Mesenchymal stem cell (in vitro differentiated cells and primary cell): ENCODE data around the gene SSBP4.

Source experiments
- DNase-seq: peaks from one replicate; pipeline ENCODE4 v3.0.0-alpha.2; 2013
- H2AFZ ChIP-seq: one replicate; pipeline ENCODE4 v1.6.1; 2013; ENCODE audit warnings: low read depth, mild to moderate bottlenecking, control low read depth, inconsistent platforms, low read length, moderate library complexity
- H2AK5ac ChIP-seq: 2 replicates; pipeline ENCODE4 v1.6.1; 2013; ENCODE audit warnings: low read length, moderate library complexity, mild to moderate bottlenecking, inconsistent platforms; ENCODE audit not compliant: severe bottlenecking
- H2BK120ac ChIP-seq: one replicate; pipeline ENCODE4 v1.6.1; 2013; ENCODE audit warnings: low read depth, mild to moderate bottlenecking, inconsistent platforms, low read length, moderate library complexity
- H2BK12ac ChIP-seq, 2 experiments: one replicate each; pipeline ENCODE4 v1.6.1; 2013; ENCODE audit warnings: inconsistent platforms in 2 of 2, low read length in 2 of 2, mild to moderate bottlenecking in 2 of 2, moderate library complexity in 2 of 2, control low read depth in 1 of 2
- H2BK15ac ChIP-seq: one replicate; pipeline ENCODE4 v1.6.1; 2013; ENCODE audit warnings: mild to moderate bottlenecking, low read depth, inconsistent platforms; ENCODE audit not compliant: poor library complexity, severe bottlenecking
- H2BK5ac ChIP-seq: 2 replicates; pipeline ENCODE4 v1.6.1; 2013; ENCODE audit warnings: low read depth, mild to moderate bottlenecking, low read length, control low read depth, inconsistent platforms; ENCODE audit not compliant: poor library complexity, severe bottlenecking
- H3K14ac ChIP-seq, 2 experiments: one replicate each; pipeline ENCODE4 v1.6.1; 2013; ENCODE audit warnings: inconsistent platforms in 2 of 2, low read length in 2 of 2, control low read depth in 1 of 2, mild to moderate bottlenecking in 1 of 2, moderate library complexity in 1 of 2
- H3K18ac ChIP-seq, 2 experiments: one replicate each; pipeline ENCODE4 v1.6.1; 2013; ENCODE audit warnings: inconsistent platforms in 2 of 2, low read length in 2 of 2, control low read depth in 1 of 2, low read depth in 1 of 2, mild to moderate bottlenecking in 1 of 2
- H3K23ac ChIP-seq, 2 experiments: one replicate each; pipeline ENCODE4 v1.6.1; 2013; ENCODE audit warnings: inconsistent platforms in 2 of 2, low read length in 2 of 2, mild to moderate bottlenecking in 2 of 2, moderate library complexity in 2 of 2, control low read depth in 1 of 2
- H3K27ac ChIP-seq: 2 replicates; pipeline ENCODE4 v1.5.1; 2013; ENCODE audit warnings: mild to moderate bottlenecking, moderate library complexity, low read length, control low read depth, inconsistent platforms; ENCODE audit not compliant: poor library complexity, severe bottlenecking
- H3K27me3 ChIP-seq, 2 experiments: 2 replicates each; pipeline versions ENCODE4 v1.6.1 to v1.7.0; 2013; ENCODE audit warnings: low read length in 2 of 2, mild to moderate bottlenecking in 2 of 2, moderate library complexity in 2 of 2, control low read depth in 1 of 2, inconsistent platforms in 1 of 2; ENCODE audit not compliant: control insufficient read depth in 1 of 2, insufficient read depth in 1 of 2
- H3K36me3 ChIP-seq, 2 experiments: 2 replicates each; pipeline versions ENCODE4 v1.6.1 to v1.7.0; 2013; ENCODE audit warnings: low read length in 2 of 2, control low read depth in 1 of 2, inconsistent platforms in 1 of 2, low read depth in 1 of 2, mild to moderate bottlenecking in 1 of 2; ENCODE audit not compliant: insufficient read depth in 2 of 2, control insufficient read depth in 1 of 2
- H3K4ac ChIP-seq, 2 experiments: one replicate each; pipeline ENCODE4 v1.6.1; 2013; ENCODE audit warnings: inconsistent platforms in 2 of 2, low read length in 2 of 2, mild to moderate bottlenecking in 2 of 2, moderate library complexity in 2 of 2, control low read depth in 1 of 2, low read depth in 1 of 2
- H3K4me1 ChIP-seq: 2 replicates; pipeline ENCODE4 v1.6.1; 2013; ENCODE audit warnings: low read depth, low read length, control low read depth; ENCODE audit not compliant: control insufficient read depth, insufficient read depth
- H3K4me2 ChIP-seq: 2 replicates; pipeline ENCODE4 v1.6.1; 2013; ENCODE audit warnings: low read length, mild to moderate bottlenecking, inconsistent platforms; ENCODE audit not compliant: poor library complexity, severe bottlenecking
- H3K4me3 ChIP-seq, 2 experiments: 2 replicates each; pipeline versions ENCODE4 v1.5.1 to v1.7.0; 2013; ENCODE audit warnings: low read length in 2 of 2, mild to moderate bottlenecking in 2 of 2, control low read depth in 1 of 2, low read depth in 1 of 2; ENCODE audit not compliant: insufficient read depth in 1 of 2
- H3K79me1 ChIP-seq: replicated peaks from 2 replicates; pipeline ENCODE4 v1.6.1; 2013; ENCODE audit warnings: mild to moderate bottlenecking, control low read depth, low read length, inconsistent platforms; ENCODE audit not compliant: poor library complexity, severe bottlenecking
- H3K9ac ChIP-seq: 2 replicates; pipeline ENCODE4 v1.7.0; 2013; ENCODE audit warnings: mild to moderate bottlenecking, low read length, moderate library complexity
- H3K9me3 ChIP-seq: 2 replicates; pipeline ENCODE4 v1.7.0; 2013; ENCODE audit warnings: mild to moderate bottlenecking, low read length; ENCODE audit not compliant: control insufficient read depth
- H4K8ac ChIP-seq: one replicate; pipeline ENCODE4 v1.6.1; 2013; ENCODE audit warnings: inconsistent platforms, mild to moderate bottlenecking, low read length, moderate library complexity
- H4K91ac ChIP-seq: one replicate; pipeline ENCODE4 v1.6.1; 2013; ENCODE audit warnings: mild to moderate bottlenecking, low read length, inconsistent platforms
- WGBS: methylation state at CpG from one replicate; pipeline ENCODE4 v1.1.7; 2013; ENCODE audit warnings: mixed read lengths; 5-methylcytosine and 5-hydroxymethylcytosine counted together

The SSBP4 gene

GRCh38 chr19:18390065-18390907, 28.9 kb upstream of the SSBP4 start:
- Histone ChIP-seq H3K9ac (peak overlapping the region; percentile 91), H3K27me3 (no peaks in the 10 kb centered on the region), H3K4ac (no peak overlapping the region), H2AFZ (no peak overlapping the region), H3K18ac (peak overlapping the region in 1 of 2 experiments; percentile 48), H2BK5ac (no peak overlapping the region), H3K9me3 (no peaks in the 10 kb centered on the region), H2AK5ac (no peak overlapping the region), H3K27ac (peak overlapping the region; percentile 4), H4K8ac (no peak overlapping the region), H3K4me3 (no peak overlapping the region), H3K4me1 (peaks cover 20% of the 10 kb centered on the region), H3K14ac (no peak overlapping the region), H3K36me3 (peaks cover 16 to 36% of the 10 kb centered on the region in 2 experiments), H2BK15ac (no peak overlapping the region), H4K91ac (no peak overlapping the region), H2BK12ac (peak overlapping the region in 1 of 2 experiments; percentile 60), H2BK120ac (no peak overlapping the region), H3K79me1 (no peaks in the 10 kb centered on the region), H3K23ac (no peak overlapping the region), H3K4me2 (no peak overlapping the region)
- 80% methylated on average over 6 of the region's 6 CpGs for WGBS
- peak; percentile 76 for DNase-seq

- Histone ChIP-seq H3K14ac (no peak overlapping the region), H3K4me2 (no peak overlapping the region), H3K36me3 (peaks cover 16 to 29% of the 10 kb centered on the region in 2 experiments), H3K9me3 (no peaks in the 10 kb centered on the region), H3K4ac (peak overlapping the region in 1 of 2 experiments; percentile 29), H2BK120ac (no peak overlapping the region), H3K23ac (no peak overlapping the region), H2BK15ac (no peak overlapping the region), H3K79me1 (no peaks in the 10 kb centered on the region), H4K91ac (peak overlapping the region; percentile 19), H2BK12ac (peak overlapping the region in 1 of 2 experiments; percentile 59), H3K27ac (no peak overlapping the region), H3K4me1 (peaks cover 16% of the 10 kb centered on the region), H3K9ac (no peak overlapping the region), H3K4me3 (no peak overlapping the region), H4K8ac (peak overlapping the region; percentile 35), H2AFZ (no peak overlapping the region), H3K18ac (no peak overlapping the region), H2AK5ac (peak overlapping the region; percentile 11), H3K27me3 (peaks cover 0 to 4% of the 10 kb centered on the region in 2 experiments), H2BK5ac (no peak overlapping the region)
- WGBS: 89% methylated on average over 9 of the region's 9 CpGs
- no peak for DNase-seq
Observed at GRCh38 chr19:18391509-18392075, 27.6 kb upstream of the SSBP4 start.

GRCh38 chr19:18392417-18392816, 26.8 kb upstream of the SSBP4 start:
- Histone ChIP-seq H3K14ac (no peak overlapping the region), H3K18ac (no peak overlapping the region), H4K91ac (no peak overlapping the region), H3K79me1 (no peaks in the 10 kb centered on the region), H2BK15ac (no peak overlapping the region), H2BK12ac (no peak overlapping the region), H3K27ac (no peak overlapping the region), H3K36me3 (peaks cover 16 to 22% of the 10 kb centered on the region in 2 experiments), H3K9me3 (no peaks in the 10 kb centered on the region), H2AFZ (no peak overlapping the region), H3K4me3 (no peak overlapping the region), H3K4ac (no peak overlapping the region), H3K4me2 (no peak overlapping the region), H3K4me1 (peaks cover 12% of the 10 kb centered on the region), H2BK5ac (no peak overlapping the region), H2AK5ac (no peak overlapping the region), H3K9ac (no peak overlapping the region), H4K8ac (no peak overlapping the region), H2BK120ac (no peak overlapping the region), H3K23ac (no peak overlapping the region), H3K27me3 (peaks cover 0 to 12% of the 10 kb centered on the region in 2 experiments)
- DNase-seq: no peak
- WGBS: 87% methylated on average over 8 of the region's 11 CpGs

GRCh38 chr19:18392926-18393325, 26.3 kb upstream of the SSBP4 start:
- peaks cover 0 to 17% of the 10 kb centered on the region in 2 experiments for H3K27me3 ChIP-seq
- H3K4me1 ChIP-seq: peaks cover 14% of the 10 kb centered on the region
- H2AK5ac ChIP-seq: no peak overlapping the region
- H2AFZ ChIP-seq: no peak overlapping the region
- no peak overlapping the region for H2BK5ac ChIP-seq
- H3K4ac ChIP-seq: no peak overlapping the region
- H4K91ac ChIP-seq: no peak overlapping the region
- H3K14ac ChIP-seq: no peak overlapping the region
- H3K9ac ChIP-seq: no peak overlapping the region
- H3K18ac ChIP-seq: no peak overlapping the region
- DNase-seq: no peak
- no peaks in the 10 kb centered on the region for H3K79me1 ChIP-seq
- H4K8ac ChIP-seq: no peak overlapping the region
- no peak overlapping the region for H2BK12ac ChIP-seq
- no peaks in the 10 kb centered on the region for H3K9me3 ChIP-seq
- no peak overlapping the region for H3K23ac ChIP-seq
- H3K4me2 ChIP-seq: no peak overlapping the region
- H2BK120ac ChIP-seq: no peak overlapping the region
- no peak overlapping the region for H3K4me3 ChIP-seq
- 99% methylated on average over 5 of the region's 5 CpGs for WGBS
- peaks cover 16 to 21% of the 10 kb centered on the region in 2 experiments for H3K36me3 ChIP-seq
- no peak overlapping the region for H3K27ac ChIP-seq
- no peak overlapping the region for H2BK15ac ChIP-seq
